SK-N-SH treated with all-trans-retinoic acid at 6 μM for 48 hours (cell line): Measurements from ENCODE around the gene SLX9.
A peak's percentile ranks its signal among the peaks of the same experiment; 100 is the strongest.

Experiments
- BACH2 ChIP-seq: fragments of 250-450 bp; sonication (Bioruptor Pico); IDR thresholded peaks from 2 replicates; pipeline ENCODE4 v1.9.0; 2021; ENCODE audit warnings: mild to moderate bottlenecking, borderline replicate concordance
- OSR1 ChIP-seq: fragments of 250-450 bp; sonication (Bioruptor Pico); IDR thresholded peaks from 2 replicates; pipeline ENCODE4 v1.8.0; 2022; ENCODE audit warnings: moderate library complexity, mild to moderate bottlenecking, inconsistent platforms
- PPARA ChIP-seq: fragments of 250-450 bp; sonication (Bioruptor Pico); IDR thresholded peaks from 2 replicates; pipeline ENCODE4 v1.5.0; 2020; ENCODE audit warnings: mild to moderate bottlenecking, borderline replicate concordance
- RARB ChIP-seq: fragments of 250-450 bp; sonication (Bioruptor Pico); IDR thresholded peaks from 2 replicates; pipeline ENCODE4 v1.8.0; 2021; ENCODE audit warnings: mild to moderate bottlenecking, moderate library complexity
- SNAI2 ChIP-seq: fragments of 250-450 bp; sonication (Bioruptor Pico); IDR thresholded peaks from 2 replicates; pipeline ENCODE4 v1.5.0; 2020; ENCODE audit warnings: mild to moderate bottlenecking, moderate library complexity
- TCF4 ChIP-seq: fragments of 250-450 bp; sonication (Bioruptor Pico); IDR thresholded peaks from 2 replicates; pipeline ENCODE4 v1.8.0; 2021; ENCODE audit warnings: mild to moderate bottlenecking, moderate library complexity, borderline replicate concordance
- TOX ChIP-seq: fragments of 250-450 bp; sonication (Bioruptor Pico); IDR thresholded peaks from 2 replicates; pipeline ENCODE4 v1.8.0; 2021; ENCODE audit warnings: mild to moderate bottlenecking, moderate library complexity, borderline replicate concordance
- ZC3H10 ChIP-seq: fragments of 250-450 bp; sonication (Bioruptor Pico); IDR thresholded peaks from 2 replicates; pipeline ENCODE4 v1.5.1; 2021; ENCODE audit warnings: mild to moderate bottlenecking, moderate library complexity
- ZFP3 ChIP-seq: fragments of 250-450 bp; sonication (Bioruptor Pico); IDR thresholded peaks from 2 replicates; pipeline ENCODE4 v1.5.0; 2020; ENCODE audit warnings: mild to moderate bottlenecking, moderate library complexity
- ZNF70 ChIP-seq: fragments of 450-650 bp; formaldehyde crosslinking; IDR thresholded peaks from 2 replicates; pipeline ENCODE4 v1.5.0; 2020; ENCODE audit warnings: mild to moderate bottlenecking, moderate library complexity
- TF ChIP-seq, protein P1 (sequence below): fragments of 250-450 bp; sonication (Bioruptor Pico); IDR thresholded peaks from 2 replicates; pipeline ENCODE4 v1.5.1; 2020; ENCODE audit warnings: low read depth, mild to moderate bottlenecking, moderate library complexity
- TF ChIP-seq, protein P2 (sequence below): fragments of 250-450 bp; sonication (Bioruptor Pico); IDR thresholded peaks from 2 replicates; pipeline ENCODE4 v1.5.0; 2020; ENCODE audit warnings: mild to moderate bottlenecking, moderate library complexity

DNA sequence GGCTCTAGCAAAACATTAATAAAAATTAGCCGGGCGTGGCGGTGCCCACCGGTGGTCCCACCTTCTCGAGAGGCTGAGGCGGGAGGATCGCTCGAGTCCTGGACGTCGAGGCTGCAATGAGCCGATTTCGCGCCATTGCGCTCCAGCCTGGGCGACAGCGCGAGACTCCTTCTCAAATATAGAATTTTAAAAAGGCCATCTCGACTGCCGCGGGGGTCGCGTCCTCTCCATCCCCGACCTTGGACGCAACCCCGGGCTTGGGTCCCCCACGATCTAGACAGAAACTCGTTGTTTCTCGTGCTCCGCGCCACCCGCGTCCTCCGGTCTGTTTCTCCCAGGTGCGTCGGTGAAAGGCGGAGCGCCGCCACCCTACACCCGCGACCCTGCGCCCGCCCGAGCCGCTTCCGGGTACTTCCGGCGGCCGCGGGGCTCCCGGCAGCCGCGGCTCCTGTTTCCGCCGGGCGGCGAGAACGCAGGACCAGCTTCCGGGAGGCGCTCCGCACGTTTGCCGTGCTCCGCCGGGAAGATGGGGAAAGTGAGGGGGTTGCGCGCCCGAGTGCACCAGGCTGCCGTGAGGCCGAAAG lies at the start of gene SLX9:
- no peak for TF ChIP-seq BACH2 (CRISPR knock-in tag)
- TF ChIP-seq RARB (CRISPR knock-in tag) = no peak
- TF ChIP-seq, protein P1, sequence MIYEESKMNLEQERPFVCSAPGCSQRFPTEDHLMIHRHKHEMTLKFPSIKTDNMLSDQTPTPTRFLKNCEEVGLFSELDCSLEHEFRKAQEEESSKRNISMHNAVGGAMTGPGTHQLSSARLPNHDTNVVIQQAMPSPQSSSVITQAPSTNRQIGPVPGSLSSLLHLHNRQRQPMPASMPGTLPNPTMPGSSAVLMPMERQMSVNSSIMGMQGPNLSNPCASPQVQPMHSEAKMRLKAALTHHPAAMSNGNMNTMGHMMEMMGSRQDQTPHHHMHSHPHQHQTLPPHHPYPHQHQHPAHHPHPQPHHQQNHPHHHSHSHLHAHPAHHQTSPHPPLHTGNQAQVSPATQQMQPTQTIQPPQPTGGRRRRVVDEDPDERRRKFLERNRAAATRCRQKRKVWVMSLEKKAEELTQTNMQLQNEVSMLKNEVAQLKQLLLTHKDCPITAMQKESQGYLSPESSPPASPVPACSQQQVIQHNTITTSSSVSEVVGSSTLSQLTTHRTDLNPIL (CRISPR knock-in tag) = no peak
- no peak for TF ChIP-seq OSR1 (CRISPR knock-in tag)
- TF ChIP-seq SNAI2 (CRISPR knock-in tag) = no peak
- TF ChIP-seq, protein P2, sequence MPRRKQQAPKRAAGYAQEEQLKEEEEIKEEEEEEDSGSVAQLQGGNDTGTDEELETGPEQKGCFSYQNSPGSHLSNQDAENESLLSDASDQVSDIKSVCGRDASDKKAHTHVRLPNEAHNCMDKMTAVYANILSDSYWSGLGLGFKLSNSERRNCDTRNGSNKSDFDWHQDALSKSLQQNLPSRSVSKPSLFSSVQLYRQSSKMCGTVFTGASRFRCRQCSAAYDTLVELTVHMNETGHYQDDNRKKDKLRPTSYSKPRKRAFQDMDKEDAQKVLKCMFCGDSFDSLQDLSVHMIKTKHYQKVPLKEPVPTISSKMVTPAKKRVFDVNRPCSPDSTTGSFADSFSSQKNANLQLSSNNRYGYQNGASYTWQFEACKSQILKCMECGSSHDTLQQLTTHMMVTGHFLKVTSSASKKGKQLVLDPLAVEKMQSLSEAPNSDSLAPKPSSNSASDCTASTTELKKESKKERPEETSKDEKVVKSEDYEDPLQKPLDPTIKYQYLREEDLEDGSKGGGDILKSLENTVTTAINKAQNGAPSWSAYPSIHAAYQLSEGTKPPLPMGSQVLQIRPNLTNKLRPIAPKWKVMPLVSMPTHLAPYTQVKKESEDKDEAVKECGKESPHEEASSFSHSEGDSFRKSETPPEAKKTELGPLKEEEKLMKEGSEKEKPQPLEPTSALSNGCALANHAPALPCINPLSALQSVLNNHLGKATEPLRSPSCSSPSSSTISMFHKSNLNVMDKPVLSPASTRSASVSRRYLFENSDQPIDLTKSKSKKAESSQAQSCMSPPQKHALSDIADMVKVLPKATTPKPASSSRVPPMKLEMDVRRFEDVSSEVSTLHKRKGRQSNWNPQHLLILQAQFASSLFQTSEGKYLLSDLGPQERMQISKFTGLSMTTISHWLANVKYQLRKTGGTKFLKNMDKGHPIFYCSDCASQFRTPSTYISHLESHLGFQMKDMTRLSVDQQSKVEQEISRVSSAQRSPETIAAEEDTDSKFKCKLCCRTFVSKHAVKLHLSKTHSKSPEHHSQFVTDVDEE = 0 out of 2 replicates have a peak, but pooled peaks have one; percentile 34
- no peak for TF ChIP-seq PPARA (CRISPR knock-in tag)
- no peak for TF ChIP-seq ZC3H10 (CRISPR knock-in tag)
- TF ChIP-seq TOX (CRISPR knock-in tag) = no peak
- TF ChIP-seq ZNF70 = no peak
- TF ChIP-seq TCF4 (CRISPR knock-in tag) = no peak
- peak; percentile 44; the same call in 1 of the 2 replicates for TF ChIP-seq ZFP3 (CRISPR knock-in tag)
